HG02571 (cell line): ENCODE data around the gene GLE1.

Source experiments
- ATAC-seq: cut with Tn5 transposase; IDR thresholded peaks from one replicate; pipeline ENCODE4 v1.9.1; 2021; ENCODE audit warnings: mild to moderate bottlenecking, moderate library complexity; ENCODE audit not compliant: unreplicated experiment

The GLE1 gene

GRCh38 chr9:128504485-128505413 lies at the start of gene GLE1:
TSS of gene GLE1 (plus strand) at chr9:128504719. CDS start at chr9:128504806, 87 bp downstream.
- peak; percentile 83 for ATAC-seq

GRCh38 chr9:128454991-128455390 lies 49.5 kb upstream of the GLE1 start:
- ATAC-seq = no peak

GRCh38 chr9:128455849-128456612 lies 48.5 kb upstream of the GLE1 start, which contains the start of gene ODF2:
TSS of gene ODF2 (plus strand) at chr9:128456006. CDS start at chr9:128456092, 86 bp downstream.
- peak; percentile 87 for ATAC-seq

GRCh38 chr9:128456613-128457061 lies 47.9 kb upstream of the GLE1 start:
- peak; percentile 46 for ATAC-seq

- no peak for ATAC-seq
These were observed 47.3 kb upstream of the GLE1 start for GRCh38 chr9:128457207-128457606.

GRCh38 chr9:128459011-128459410 lies 45.5 kb upstream of the GLE1 start:
- ATAC-seq = no peak

GRCh38 chr9:128469070-128469469 lies 35.4 kb upstream of the GLE1 start:
- no peak for ATAC-seq

GRCh38 chr9:128470560-128470959 lies 34.0 kb upstream of the GLE1 start:
- ATAC-seq = no peak

- no peak for ATAC-seq
These were observed 31.4 kb upstream of the GLE1 start for GRCh38 chr9:128473104-128473503.

GRCh38 chr9:128475867-128476266 lies 28.7 kb upstream of the GLE1 start:
- ATAC-seq = no peak

- ATAC-seq = no peak
These were observed 25.3 kb upstream of the GLE1 start for GRCh38 chr9:128479262-128479661.

GRCh38 chr9:128481561-128481960 lies 23.0 kb upstream of the GLE1 start:
- ATAC-seq = no peak

- ATAC-seq = no peak
These were observed 22.3 kb upstream of the GLE1 start for GRCh38 chr9:128482186-128482585.

- ATAC-seq = no peak
These were observed 19.7 kb upstream of the GLE1 start for GRCh38 chr9:128484686-128485413.

- no peak for ATAC-seq
These were observed 19.1 kb upstream of the GLE1 start for GRCh38 chr9:128485414-128485855.

GRCh38 chr9:128486201-128486600 lies 18.3 kb upstream of the GLE1 start:
- no peak for ATAC-seq

GRCh38 chr9:128493424-128493823 lies 11.1 kb upstream of the GLE1 start:
- no peak for ATAC-seq

GRCh38 chr9:128494108-128494745 lies 10.3 kb upstream of the GLE1 start:
- no peak for ATAC-seq

- ATAC-seq = no peak
These were observed 9.8 kb upstream of the GLE1 start for GRCh38 chr9:128494746-128495129.

GRCh38 chr9:128495296-128495695 lies 9.2 kb upstream of the GLE1 start:
- ATAC-seq = no peak
